Measurements from ENCODE around the gene MEIS1.

DNA sequence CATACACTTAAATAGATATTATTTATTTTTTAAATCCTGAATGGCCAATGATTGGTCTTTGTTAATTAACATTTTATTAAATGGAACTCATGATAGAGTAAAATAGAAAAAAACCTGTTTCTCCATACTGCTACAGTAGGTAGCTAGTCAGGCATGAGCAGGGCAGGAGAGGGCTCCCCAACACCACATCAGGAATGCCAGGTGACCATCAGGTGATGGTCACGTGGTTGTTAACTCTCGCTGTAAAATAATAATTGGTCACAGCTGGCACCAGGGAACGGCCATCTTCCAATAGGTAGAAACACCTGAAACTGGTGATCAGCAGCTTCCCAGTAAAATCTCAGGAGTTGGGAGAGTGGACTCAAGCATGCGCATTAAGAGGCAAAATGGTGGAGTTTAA is 172.2 kb downstream of the MEIS1 start:
- TF ChIP-seq ZNF391 (tag by site-specific recombination; IDR thresholded peaks at IDR 0.05; ENCODE audit: borderline replicate concordance, low read depth) = no peak
- TF ChIP-seq CTCF (tag by site-specific recombination; IDR thresholded peaks at IDR 0.05) = no peak
- TF ChIP-seq ZNF600 (tag by site-specific recombination; IDR thresholded peaks at IDR 0.05) = no peak
- no peak for TF ChIP-seq ZNF76 (tag by site-specific recombination; IDR thresholded peaks at IDR 0.05; ENCODE audit: borderline replicate concordance, low read depth)
- TF ChIP-seq, protein P1, sequence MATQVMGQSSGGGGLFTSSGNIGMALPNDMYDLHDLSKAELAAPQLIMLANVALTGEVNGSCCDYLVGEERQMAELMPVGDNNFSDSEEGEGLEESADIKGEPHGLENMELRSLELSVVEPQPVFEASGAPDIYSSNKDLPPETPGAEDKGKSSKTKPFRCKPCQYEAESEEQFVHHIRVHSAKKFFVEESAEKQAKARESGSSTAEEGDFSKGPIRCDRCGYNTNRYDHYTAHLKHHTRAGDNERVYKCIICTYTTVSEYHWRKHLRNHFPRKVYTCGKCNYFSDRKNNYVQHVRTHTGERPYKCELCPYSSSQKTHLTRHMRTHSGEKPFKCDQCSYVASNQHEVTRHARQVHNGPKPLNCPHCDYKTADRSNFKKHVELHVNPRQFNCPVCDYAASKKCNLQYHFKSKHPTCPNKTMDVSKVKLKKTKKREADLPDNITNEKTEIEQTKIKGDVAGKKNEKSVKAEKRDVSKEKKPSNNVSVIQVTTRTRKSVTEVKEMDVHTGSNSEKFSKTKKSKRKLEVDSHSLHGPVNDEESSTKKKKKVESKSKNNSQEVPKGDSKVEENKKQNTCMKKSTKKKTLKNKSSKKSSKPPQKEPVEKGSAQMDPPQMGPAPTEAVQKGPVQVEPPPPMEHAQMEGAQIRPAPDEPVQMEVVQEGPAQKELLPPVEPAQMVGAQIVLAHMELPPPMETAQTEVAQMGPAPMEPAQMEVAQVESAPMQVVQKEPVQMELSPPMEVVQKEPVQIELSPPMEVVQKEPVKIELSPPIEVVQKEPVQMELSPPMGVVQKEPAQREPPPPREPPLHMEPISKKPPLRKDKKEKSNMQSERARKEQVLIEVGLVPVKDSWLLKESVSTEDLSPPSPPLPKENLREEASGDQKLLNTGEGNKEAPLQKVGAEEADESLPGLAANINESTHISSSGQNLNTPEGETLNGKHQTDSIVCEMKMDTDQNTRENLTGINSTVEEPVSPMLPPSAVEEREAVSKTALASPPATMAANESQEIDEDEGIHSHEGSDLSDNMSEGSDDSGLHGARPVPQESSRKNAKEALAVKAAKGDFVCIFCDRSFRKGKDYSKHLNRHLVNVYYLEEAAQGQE (tag by site-specific recombination; IDR thresholded peaks at IDR 0.05) = no peak
- TF ChIP-seq ZEB2 (tag by site-specific recombination; IDR thresholded peaks at IDR 0.05) = no peak
- no peak for TF ChIP-seq KLF1 (tag by site-specific recombination; IDR thresholded peaks at IDR 0.05)

Data from HEK293 (cell line).